Left colon (tissue), 2 donors: ENCODE data around the gene SLC25A1. TPM values are rescaled to one million over a fixed set of nuclear protein-coding genes. Genes with fewer than 3 reads are reported as not detected.

ENCODE experiments used
- ATAC-seq: fragments of 200-7000 bp; cut with Tn5 transposase; one replicate; pipeline ENCODE4 v1.9.1; 2020; ENCODE audit warnings: mild to moderate bottlenecking, moderate library complexity
- DNase-seq, 2 donors: peaks; one replicate each; pipeline ENCODE4 v3.0.0-alpha.2; 2020
- intact Hi-C, 2 donors: fragments of 100-400 bp; cut with DNase I in 1 of 2; cut with micrococcal nuclease in 1 of 2; formaldehyde crosslinking; loops; one replicate each; pipeline versions ENCODE4 v1.11.2 to v1.14.0; 2022; cut with DNase I, micrococcal nuclease
- long read RNA-seq: library from polyadenylated mRNA; unstranded; transcript quantifications from one replicate; pipeline ENCODE4 v2.0.0, GENCODE V29; 2021
- total RNA-seq, 2 donors: library from RNA; stranded (reverse); fragmentation: NEBNext Ultra II Directional; extraction: Animal tissue kit (Norgen Biotek cat#: 25700); gene quantifications; one replicate each; pipeline ENCODE4 v1.2.1, GENCODE V29; 2021
- donor health status: DM: no; HTN: no; CAD: no.
- donor health status: DM: yes; HTN: yes; CAD: no.

Gene SLC25A1
- total RNA-seq = 100 to 1,000 TPM; 137 to 194 TPM
- long read RNA-seq, transcript SLC25A1-201 (9 exons, 1,648 nt) = major isoform, 442 of 548 reads
- long read RNA-seq, transcript SLC25A1-202 (9 exons, 1,514 nt) = minor isoform, 11 of 548 reads
- long read RNA-seq, partial matches to known transcripts = 49 of 548 reads
- long read RNA-seq, other reads (novel, unspliced or antisense) = 46 of 548 reads

DNA sequence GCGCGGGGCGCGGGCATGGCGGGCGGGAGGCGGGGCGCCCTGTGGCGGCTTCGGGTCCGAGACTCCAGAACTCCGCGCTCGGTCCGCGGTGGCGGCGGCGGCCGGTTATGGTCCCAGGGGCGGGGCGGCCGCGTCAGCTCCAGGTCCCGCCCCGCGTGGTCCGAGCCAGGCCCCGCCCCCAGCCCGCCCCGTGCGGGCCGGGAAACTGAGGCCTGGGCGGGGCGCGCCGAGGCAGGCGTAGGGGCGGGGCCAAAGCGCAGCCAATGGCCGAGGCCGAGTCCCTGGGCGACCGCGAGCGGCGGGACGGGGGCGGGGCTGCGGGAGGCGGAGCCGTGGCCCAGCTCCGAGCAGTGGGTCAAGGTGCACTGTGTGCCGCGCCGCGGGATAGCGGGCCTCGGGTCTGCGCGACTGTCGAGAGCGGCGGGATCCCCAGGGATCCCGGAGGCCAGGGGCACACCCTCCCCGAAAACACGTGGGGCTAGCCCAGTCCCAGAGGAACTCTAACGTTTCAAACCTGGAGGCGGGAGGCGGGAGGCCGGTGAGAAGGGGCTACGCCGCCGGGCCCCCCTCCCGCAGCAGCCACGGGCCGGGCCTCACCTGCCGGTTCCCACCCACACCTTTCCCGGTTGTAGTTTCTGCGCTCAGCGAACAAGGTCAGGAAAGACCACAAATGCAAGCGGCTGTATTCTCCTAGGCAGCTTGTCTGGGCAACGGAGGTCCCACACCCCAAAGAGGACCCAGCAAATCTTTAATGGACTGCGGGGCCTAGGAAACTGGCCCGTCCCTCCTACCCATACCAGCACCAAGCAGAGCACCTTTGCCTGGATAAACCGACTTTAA is at the start of gene SLC25A1:
Gene SLC25A1 (minus strand): TSS at position 80 of the 840 bp plus-strand sequence. CDS start 63 bp downstream, at position 17.
- intact Hi-C loops = no loop called here
- ATAC-seq (peak; percentile 81), DNase-seq (peak; percentile 91 to 96)

DNA sequence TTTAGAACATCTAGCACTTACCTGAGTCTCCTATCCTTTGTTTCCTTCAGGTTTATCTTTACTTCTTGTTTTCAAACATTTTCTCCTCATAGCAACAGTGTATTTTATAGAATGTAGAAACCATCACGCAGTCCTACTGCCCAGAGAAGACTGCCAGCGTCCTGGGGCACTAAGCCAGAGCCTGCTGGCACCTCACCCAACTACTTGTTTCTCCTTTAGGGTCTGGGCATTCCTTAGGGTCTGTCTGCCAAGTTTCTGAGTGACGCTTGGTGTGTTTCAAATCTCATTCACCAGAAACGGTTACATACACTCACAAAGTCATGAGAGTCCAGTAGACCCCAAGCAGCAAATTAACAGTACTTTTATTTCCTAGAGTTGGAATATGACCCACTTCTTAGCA is 49.6 kb upstream of the SLC25A1 start:
- DNase-seq (no peak), ATAC-seq (no peak)
- intact Hi-C loops = no loop called here

DNA sequence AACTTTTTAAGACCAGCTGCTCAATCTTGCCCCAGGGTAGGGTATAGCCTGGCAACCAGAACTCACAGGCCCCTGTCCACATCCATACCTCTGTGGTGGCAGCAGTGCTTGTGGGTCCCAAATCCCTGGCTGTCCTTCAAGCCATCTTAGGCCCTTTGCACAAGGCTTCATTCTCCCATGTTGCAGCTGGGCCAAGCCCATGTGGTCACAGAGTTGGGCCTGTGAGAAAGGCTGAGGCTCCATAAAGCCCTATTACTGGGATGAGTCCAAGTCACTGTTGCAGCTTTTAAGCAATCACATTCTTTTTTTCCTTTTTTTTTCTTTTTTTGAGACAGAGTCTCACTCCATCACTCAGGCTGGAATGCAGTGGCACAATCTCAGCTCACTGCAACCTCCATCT is 47.9 kb upstream of the SLC25A1 start:
- intact Hi-C loops = no loop called here
- ATAC-seq = no peak

DNA sequence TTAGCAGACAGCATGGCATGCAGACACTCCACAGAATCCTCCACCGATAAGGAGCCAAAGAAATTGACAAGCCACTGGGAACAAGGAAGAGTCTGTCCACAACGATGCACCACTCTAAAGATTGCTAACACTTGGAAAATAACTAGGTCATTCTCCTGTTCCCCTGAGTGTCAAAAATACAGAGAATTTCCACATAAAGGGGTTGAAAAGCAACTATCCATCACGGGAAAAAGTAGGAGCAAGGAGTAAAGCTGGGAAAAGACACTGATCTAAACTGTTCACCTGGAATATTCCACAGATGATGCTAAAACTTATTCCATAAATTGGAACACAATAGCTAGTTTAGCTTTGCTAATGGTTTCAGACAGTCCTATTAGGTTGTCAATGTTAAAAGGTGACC is 47.0 kb upstream of the SLC25A1 start:
- ATAC-seq (no peak), DNase-seq (no peak)
- intact Hi-C loops = no loop called here

More for the DNA sequence above, 47.9 kb upstream of the SLC25A1 start:
- no peak for DNase-seq

DNA sequence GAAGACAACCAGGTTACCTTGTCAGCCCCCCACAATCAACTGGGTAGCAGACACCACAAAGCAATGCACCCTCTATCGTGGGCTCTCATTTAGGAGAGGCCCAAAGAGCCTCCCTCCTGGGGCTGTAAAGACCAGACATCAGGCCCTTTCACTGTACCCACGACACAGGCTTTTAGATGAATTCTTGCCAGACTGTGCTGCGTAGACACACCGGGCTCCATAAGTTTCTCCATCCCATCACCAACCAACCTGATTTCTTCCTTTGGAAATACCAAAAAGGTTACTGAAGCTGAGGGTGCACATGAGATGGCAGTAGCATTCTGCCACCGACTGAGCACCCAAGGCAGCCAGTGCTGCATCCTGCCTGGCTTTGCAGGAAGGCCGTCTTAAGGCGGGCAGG is 46.4 kb upstream of the SLC25A1 start:
- DNase-seq (no peak), ATAC-seq (no peak)

DNA sequence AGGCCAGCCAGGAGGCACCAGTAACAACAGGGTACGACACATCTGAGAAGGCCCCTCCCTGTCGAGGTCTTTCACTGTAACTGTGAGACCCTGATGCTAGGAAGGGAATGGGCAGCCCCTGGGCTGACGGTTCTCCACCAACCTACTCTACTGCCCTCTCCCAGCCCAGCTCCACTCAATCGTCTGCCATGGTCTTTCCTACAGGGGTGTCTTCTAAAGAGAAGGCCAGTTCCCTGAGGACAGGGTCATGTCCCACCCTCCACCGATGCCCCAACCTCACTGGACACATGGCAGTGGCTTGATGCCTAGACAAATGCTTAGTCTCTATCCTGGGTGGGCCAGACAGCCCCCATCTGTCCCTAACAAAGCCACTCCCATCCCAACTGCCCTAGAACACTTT is 46.0 kb upstream of the SLC25A1 start:
- intact Hi-C loops = no loop called here
- ATAC-seq (no peak), DNase-seq (no peak)

More for the DNA sequence above, 46.4 kb upstream of the SLC25A1 start:
- intact Hi-C loops = no loop called here

DNA sequence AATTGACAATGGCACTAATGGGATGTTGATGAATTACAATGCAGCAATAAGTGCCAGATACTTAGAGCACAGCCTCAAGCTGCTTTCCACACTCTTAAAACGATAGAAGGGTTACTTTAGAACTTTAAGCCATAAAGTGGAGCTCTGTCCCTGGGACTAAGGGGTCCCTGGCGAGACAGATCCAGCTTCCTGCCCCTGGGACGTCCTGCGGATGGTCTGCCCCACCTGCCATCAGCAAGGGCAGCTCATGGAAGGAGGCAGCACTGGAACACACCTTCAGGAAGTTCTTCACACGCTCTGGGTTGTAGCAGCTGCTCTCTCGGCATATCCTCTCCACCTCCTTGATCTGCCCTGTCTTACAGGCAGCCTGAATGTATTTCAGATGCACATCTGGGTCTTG is 45.1 kb upstream of the SLC25A1 start:
- no peak for ATAC-seq
- intact Hi-C loops = no loop called here

DNA sequence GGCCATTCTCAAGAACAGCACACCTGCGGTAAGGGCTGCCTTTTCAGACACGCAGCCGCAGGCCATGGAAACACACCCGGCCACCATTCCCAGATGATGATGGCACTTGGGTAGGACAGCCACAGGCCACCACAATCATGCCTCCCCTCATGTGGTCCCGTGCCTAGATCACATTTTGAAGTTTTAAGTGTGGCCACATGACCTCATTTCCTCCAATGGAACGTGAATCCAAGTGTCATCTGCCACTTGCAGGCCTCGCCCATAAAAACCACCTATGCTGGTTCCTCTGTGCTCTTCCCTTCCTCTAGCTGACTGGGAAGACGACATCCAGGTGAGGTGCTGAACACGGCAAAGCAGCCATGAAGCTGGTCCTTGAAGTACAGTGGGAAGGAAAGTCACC is 44.6 kb upstream of the SLC25A1 start:
- intact Hi-C loops = no loop called here
- DNase-seq (no peak), ATAC-seq (no peak)

More for the DNA sequence above, 45.1 kb upstream of the SLC25A1 start:
- DNase-seq = no peak

DNA sequence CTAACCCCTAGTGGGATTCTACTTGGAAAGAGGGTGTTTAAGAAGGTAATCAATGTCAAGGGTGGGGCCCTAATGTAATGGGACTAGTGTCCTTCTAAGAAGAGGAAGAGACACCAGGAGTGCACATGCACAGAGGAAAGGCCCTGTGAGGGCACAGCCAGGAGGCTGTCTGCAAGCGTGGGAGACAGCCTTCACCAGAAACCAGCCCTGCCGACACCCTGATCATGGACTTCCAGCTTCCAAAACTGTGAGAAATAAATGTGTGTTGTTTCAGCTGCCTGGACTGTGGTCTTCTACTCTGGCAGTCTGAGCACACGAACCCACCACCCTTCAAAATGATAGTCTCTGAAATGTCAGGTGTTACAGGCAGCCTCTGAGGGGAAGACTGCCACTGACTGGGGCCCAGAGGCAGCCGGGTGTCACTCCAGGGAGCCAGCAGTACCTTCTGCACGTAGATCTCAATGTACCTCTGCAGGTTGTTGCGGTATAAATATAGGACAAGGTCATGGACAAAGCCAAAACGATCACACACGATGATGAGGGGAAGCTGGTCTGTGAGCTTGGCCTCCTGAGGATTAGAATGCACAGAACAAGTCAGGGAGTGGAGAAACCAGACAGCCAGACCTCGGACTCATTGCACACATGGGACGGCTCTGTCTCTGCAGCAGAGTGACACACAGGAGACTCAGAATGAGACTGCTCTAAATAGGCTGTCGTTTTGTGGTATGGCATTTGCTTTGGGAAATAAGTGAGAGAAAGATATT is 43.9 kb upstream of the SLC25A1 start:
- no peak for DNase-seq
- no peak for ATAC-seq
- intact Hi-C loops = no loop called here

DNA sequence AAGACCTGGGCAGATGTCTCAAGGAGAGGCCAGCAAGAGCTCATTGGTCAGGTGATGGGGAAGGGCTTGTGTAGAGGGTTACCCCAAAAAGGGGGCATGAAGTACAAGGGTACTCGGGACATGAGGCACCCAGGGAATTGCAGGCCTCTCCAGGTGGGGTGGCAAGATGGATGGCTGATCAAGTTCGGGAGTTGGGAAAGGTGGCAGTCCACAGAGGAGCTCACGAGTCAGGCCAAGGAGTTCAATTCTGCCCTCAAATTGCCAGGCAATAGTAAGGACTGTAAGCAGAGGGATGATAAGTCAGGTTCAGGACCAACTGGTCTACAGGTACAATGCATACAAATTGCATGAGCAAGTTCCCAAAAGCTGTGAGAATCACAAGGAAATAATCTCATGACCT is 42.3 kb upstream of the SLC25A1 start:
- no peak for ATAC-seq
- DNase-seq = no peak
- intact Hi-C loops = no loop called here

DNA sequence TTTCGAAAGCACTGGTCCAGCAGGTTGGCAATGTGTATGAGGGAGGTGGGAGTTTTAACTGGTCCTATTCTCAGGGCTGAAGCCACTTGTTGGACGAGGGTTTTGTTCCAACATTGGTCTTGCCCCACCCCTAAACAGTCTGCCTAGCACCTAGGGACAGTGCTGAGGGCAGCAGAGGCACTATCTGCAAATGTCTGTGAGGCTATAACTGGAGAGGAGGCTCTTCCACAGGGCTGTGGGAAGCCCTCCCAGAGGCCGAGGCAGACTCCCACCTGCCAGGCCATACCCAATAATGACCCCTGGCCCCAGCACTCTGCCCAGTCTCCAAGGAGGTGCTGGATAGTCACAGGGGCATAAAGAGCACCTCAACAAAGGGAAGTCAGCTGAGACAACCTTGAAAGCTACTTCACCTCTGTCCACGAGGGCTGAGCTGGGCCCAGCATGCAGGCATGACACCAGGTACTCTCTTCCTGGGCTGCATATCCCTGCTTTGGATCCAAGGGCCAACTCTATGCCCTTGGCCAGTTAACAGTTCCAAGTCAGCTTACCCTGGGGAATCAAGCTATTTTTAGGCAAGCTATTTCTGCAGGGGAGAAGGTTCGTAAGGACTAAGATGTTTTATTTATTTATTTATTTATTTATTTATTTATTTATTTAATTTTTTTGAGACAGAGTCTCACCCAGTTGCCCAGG is 40.2 kb upstream of the SLC25A1 start:
- intact Hi-C loops = no loop called here
- DNase-seq (no peak), ATAC-seq (peak; percentile 32)

DNA sequence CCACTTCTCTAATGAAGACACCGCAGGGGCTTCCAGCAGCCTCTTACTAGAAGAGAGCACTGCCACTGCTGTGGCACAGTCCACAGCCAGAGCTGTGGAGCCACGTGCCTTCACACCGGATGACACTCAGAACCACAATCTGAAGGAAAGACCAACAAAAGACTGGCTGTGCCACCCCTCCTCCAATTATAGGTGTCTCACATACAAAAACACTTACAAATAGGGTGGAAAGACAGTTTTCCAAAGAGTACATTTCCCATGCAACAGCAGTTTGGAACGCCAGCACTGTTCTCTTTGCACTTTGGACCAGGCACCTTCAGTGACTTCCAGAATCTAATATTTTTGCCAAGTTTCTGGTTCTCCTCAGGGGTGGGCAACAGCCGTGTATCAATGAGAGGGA is 38.0 kb upstream of the SLC25A1 start:
- ATAC-seq (no peak), DNase-seq (no peak)
- intact Hi-C loops = no loop called here

DNA sequence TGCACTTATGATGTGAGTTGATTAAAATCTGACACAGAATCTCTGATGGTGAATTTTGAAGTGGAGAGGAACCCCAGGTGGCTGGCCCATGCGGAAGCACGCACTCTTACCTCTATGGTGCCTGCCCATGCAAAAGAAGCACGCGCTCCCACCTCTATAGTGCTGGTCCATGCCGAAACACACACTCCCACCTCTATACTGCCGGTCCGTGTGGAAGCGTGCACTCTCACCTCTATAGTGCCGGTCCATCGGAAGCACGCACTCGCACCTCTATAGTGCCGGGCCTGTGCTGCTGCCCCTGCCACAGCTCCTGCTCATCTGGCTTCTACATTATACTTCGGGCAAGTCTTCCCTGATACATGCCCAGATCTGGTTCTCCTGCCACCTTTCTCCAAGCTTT is 36.8 kb upstream of the SLC25A1 start:
- no peak for ATAC-seq
- DNase-seq = no peak
- intact Hi-C loops = no loop called here

DNA sequence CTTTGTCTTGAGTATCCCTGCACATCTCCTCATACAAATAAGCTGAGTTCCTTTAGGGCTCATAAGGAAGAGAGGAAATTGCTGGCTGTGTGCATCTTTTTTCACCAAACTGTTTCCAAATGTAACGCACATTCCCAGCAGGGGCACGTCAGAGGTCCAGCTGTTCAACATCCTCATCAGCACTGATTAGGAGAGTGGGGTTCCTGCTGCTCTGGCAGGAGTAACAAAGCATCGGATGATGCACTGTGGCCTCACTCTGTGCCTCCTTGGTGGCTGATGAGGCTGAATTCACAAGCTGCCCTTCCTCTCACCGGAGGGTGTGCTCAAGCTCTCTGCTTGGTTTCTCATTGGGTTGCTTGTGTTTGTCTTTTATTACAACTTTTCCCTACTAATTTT is 35.5 kb upstream of the SLC25A1 start:
- ATAC-seq (no peak), DNase-seq (no peak)
- intact Hi-C loops = no loop called here

DNA sequence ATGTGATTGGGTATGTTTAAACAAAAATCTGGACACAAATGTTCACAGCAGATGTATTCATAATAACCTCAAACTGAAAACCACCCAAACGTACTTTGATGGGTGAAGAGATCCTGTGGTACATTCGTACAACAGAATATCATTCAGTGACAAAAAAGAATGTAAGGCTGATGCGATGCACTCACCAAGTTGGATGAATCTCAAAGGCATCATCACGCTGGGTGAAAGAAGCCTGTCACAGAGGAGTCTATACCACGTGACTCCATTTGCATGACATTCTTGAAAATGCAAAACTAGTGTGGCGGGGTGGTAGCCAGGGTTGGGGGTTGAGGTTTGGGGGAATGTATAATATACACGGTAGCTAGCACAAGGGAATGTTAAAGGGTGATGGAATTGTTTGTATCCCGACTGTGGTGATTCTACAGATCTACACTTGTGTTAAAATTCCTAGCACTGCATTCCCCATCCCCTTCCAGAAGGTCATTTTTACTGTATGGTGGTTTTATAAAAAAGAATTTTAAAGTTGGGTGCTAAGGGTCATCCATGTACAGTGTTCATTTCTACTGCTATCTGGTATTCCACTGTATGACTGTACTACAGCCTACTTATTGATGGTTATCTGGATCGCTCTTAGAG is 35.0 kb upstream of the SLC25A1 start:
- ATAC-seq (no peak), DNase-seq (no peak)
- intact Hi-C loops = no loop called here

DNA sequence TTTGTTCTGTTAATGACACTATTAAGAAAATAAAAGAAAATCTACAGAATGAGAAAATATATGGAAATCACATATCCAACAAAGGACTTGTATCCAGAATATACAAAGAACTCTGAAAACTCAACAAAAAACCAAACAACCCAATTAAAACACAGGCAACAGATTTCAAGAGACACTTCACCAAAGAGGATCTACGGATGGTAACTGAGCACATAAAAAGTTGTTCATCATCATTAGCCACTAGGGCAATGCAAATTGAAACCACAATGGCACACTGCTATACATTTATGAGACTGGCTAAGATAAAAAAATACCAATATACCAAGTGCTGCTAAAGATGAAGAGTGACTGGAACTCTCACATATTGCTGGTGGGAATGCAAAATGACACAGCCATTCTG is 34.5 kb upstream of the SLC25A1 start:
- DNase-seq (no peak), ATAC-seq (no peak)
- intact Hi-C loops = no loop called here

DNA sequence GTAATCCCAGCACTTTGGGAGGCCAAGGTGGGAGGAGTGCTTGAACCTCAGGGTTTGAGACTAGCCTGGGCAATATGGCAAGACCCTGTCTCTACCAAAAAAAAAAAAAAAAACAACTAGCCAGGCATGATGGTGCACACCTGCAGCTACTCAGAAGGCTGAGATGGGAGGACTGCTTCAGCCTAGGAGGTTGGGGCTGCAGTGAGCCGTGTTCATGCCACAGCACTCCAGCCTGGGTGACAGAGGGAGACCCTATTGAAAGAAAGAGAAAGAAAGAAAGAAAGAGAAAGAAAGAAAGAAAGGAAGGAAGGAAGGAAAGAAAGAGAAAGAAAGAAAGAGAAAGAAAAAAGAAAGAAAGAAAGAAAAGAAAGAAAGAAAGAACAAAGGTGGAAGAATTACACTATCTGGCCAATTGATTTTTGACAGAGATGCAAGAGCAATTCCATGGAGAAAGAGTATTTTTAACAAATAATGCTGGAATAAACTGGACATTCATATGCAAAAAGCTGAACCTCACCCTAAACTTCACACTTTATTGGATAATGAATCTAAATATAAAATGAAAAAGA is 33.9 kb upstream of the SLC25A1 start:
- DNase-seq = no peak
- intact Hi-C loops = no loop called here

DNA sequence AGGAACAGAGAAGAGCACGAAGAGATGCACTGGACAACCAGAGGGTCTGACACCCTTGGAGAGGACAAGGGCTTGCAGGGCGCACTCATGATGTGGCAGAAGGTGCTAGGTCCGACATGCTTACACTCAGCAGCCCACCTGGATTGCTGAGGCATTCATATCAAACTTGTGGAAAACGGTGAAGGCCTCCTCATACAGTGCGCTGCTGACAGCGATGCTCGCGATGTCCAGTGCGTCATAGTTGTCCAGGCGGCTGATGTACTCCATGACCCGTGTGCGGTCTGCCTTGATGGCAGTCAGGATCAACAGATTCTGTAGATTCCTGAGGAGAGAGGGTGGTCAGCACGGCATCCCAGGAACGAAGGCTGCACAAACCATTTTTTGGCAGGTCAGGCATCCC is 31.7 kb upstream of the SLC25A1 start:
- no peak for DNase-seq
- intact Hi-C loops = no loop called here
- ATAC-seq = no peak

More for the DNA sequence above, 33.9 kb upstream of the SLC25A1 start:
- ATAC-seq = no peak
